Fibroblast of lung (primary cell): ENCODE results near the gene CMC2. TPM values are rescaled to one million over a fixed set of nuclear protein-coding genes. Genes with fewer than 3 reads are reported as not detected.

ENCODE experiments used
- DNase-seq, 2 donors: peaks; one replicate each; pipeline versions ENCODE4 v3.0.0 to v3.0.0-alpha.2; 2010; ENCODE audit warnings: low read depth in 2 of 2
- H2AFZ ChIP-seq: 2 replicates; pipeline ENCODE4 v1.5.1; 2012; ENCODE audit warnings: low read length, control low read depth, inconsistent platforms
- H3K27ac ChIP-seq: 2 replicates; pipeline ENCODE4 v1.5.1; 2011; ENCODE audit warnings: low read length, control low read depth; ENCODE audit not compliant: insufficient read depth
- H3K27me3 ChIP-seq: 2 replicates; pipeline ENCODE4 v1.5.1; 2011; ENCODE audit warnings: mild to moderate bottlenecking, low read length; ENCODE audit not compliant: control insufficient read depth, insufficient read depth
- H3K36me3 ChIP-seq: 2 replicates; pipeline ENCODE4 v1.5.1; 2011; ENCODE audit warnings: low read length; ENCODE audit not compliant: control insufficient read depth, insufficient read depth
- H3K4me1 ChIP-seq: 2 replicates; pipeline ENCODE4 v1.5.1; 2011; ENCODE audit warnings: low read length; ENCODE audit not compliant: control insufficient read depth, insufficient read depth; ENCODE audit errors: extremely low read depth
- H3K4me2 ChIP-seq: 2 replicates; pipeline ENCODE4 v1.5.1; 2011; ENCODE audit warnings: low read length, control low read depth; ENCODE audit not compliant: insufficient read depth; ENCODE audit errors: extremely low read depth
- H3K4me3 ChIP-seq, 4 experiments: fragments of 200-600 bp in 1 of 4; sonication (generic) in 1 of 4; replicated peaks in 1 of 4; 2 replicates each; pipeline ENCODE4 v1.5.1; 2011 to 2016; ENCODE audit warnings: low read length in 4 of 4, low read depth in 3 of 4, mild to moderate bottlenecking in 3 of 4, control low read depth in 2 of 4, inconsistent platforms in 1 of 4, mixed read lengths in 1 of 4; ENCODE audit not compliant: insufficient read depth in 1 of 4; ENCODE audit errors: control extremely low read depth in 1 of 4
- H3K79me2 ChIP-seq: 2 replicates; pipeline ENCODE4 v1.5.1; 2012; ENCODE audit warnings: mild to moderate bottlenecking, low read length, inconsistent platforms; ENCODE audit not compliant: control insufficient read depth, insufficient read depth
- H3K9ac ChIP-seq: 2 replicates; pipeline ENCODE4 v1.5.1; 2011; ENCODE audit warnings: mild to moderate bottlenecking, low read length, control low read depth; ENCODE audit not compliant: insufficient read depth
- H3K9me3 ChIP-seq: 2 replicates; pipeline ENCODE4 v1.5.1; 2012; ENCODE audit warnings: low read depth, low read length; ENCODE audit not compliant: control insufficient read depth, insufficient read depth
- H4K20me1 ChIP-seq: 2 replicates; pipeline ENCODE4 v1.5.1; 2011; ENCODE audit warnings: low read length; ENCODE audit not compliant: control insufficient read depth, insufficient read depth; ENCODE audit errors: extremely low read depth
- EZH2 ChIP-seq: IDR thresholded peaks from 2 replicates; pipeline ENCODE4 v1.5.1; 2012; ENCODE audit warnings: low read length, control low read depth, mild to moderate bottlenecking; ENCODE audit errors: missing control alignments
- polyA plus RNA-seq, 2 donors: library from polyadenylated mRNA; depleted of rRNA in 1 of 2; stranded (reverse) in 1 of 2; unstranded in 1 of 2; fragments of >200 nt; gene quantifications; 2 replicates each; pipeline ENCODE4 v1.2.1, GENCODE V29; 2011 to 2012; ENCODE audit warnings: missing spikeins in 1 of 2
- total RNA-seq: library from RNA; depleted of rRNA; stranded (reverse); fragments of >200 nt; gene quantifications from 2 replicates; pipeline ENCODE4 v1.2.1, GENCODE V29; 2014
- TF ChIP-seq, protein P1 (sequence below), 2 donors: IDR thresholded peaks in 1 of 2; conservative IDR thresholded peaks in 1 of 2; 1 replicate in 1 of 2; 2 replicates in 1 of 2; pipeline ENCODE4 v1.5.1; 2011 to 2012; ENCODE audit warnings: low read length in 2 of 2, control low read depth in 1 of 2, inconsistent platforms in 1 of 2, low read depth in 1 of 2, mild to moderate bottlenecking in 1 of 2

CMC2 gene
- total and polyA plus RNA-seq, 2 donors (not counting 1 experiment from before 2014, with no cell fraction given): 70.5 to 77.3 TPM

DNA sequence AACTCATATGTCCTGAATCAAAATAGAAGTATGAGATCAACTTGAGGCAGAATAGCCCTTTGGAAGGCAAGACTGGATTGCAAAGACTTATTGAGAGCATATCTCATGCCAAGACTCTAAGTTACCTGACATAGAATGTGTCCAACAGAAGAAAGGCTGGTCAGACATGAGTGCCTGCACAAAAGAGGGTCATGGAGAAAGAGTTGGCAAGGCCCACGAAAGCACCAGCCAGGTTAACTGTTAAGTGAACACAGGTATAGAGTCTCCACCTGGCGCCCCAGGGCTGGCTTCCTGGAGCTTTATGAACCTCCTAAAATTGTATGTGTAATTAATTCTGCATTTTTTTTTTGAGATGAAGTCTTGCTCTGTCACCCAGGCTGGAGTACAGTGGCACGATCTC is 71.0 kb downstream of the CMC2 start:
- Histone ChIP-seq H3K4me2 (no peak overlapping the region), H2AFZ (no peak overlapping the region), H3K27me3 (no peaks in the 10 kb centered on the region), H4K20me1 (no peaks in the 10 kb centered on the region), H3K9ac (no peak overlapping the region), H3K4me1 (no peaks in the 10 kb centered on the region), H3K4me3 (no peak overlapping the region), H3K79me2 (no peaks in the 10 kb centered on the region), H3K36me3 (no peaks in the 10 kb centered on the region), H3K27ac (no peak overlapping the region), H3K9me3 (no peaks in the 10 kb centered on the region)
- no peak for TF ChIP-seq EZH2
- TF ChIP-seq, protein P1, sequence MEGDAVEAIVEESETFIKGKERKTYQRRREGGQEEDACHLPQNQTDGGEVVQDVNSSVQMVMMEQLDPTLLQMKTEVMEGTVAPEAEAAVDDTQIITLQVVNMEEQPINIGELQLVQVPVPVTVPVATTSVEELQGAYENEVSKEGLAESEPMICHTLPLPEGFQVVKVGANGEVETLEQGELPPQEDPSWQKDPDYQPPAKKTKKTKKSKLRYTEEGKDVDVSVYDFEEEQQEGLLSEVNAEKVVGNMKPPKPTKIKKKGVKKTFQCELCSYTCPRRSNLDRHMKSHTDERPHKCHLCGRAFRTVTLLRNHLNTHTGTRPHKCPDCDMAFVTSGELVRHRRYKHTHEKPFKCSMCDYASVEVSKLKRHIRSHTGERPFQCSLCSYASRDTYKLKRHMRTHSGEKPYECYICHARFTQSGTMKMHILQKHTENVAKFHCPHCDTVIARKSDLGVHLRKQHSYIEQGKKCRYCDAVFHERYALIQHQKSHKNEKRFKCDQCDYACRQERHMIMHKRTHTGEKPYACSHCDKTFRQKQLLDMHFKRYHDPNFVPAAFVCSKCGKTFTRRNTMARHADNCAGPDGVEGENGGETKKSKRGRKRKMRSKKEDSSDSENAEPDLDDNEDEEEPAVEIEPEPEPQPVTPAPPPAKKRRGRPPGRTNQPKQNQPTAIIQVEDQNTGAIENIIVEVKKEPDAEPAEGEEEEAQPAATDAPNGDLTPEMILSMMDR (conservative IDR thresholded peaks at IDR 0.05 in 1 of 2, IDR thresholded peaks at IDR 0.05 in 1 of 2; ENCODE audit: low read depth in 1 of 2, low read length in 2 of 2): no peak
- no peak for DNase-seq

GRCh38 chr16:80932708-80933095 is 74.0 kb downstream of the CMC2 start:
- Histone ChIP-seq H3K27ac (peak overlapping the region; percentile 61), H2AFZ (peak overlapping the region; percentile 3), H4K20me1 (no peaks in the 10 kb centered on the region), H3K4me2 (peak overlapping the region; percentile 39), H3K36me3 (no peaks in the 10 kb centered on the region), H3K9ac (peak overlapping the region; percentile 57), H3K4me1 (no peaks in the 10 kb centered on the region), H3K79me2 (no peaks in the 10 kb centered on the region), H3K4me3 (peak overlapping the region in 2 of 4 experiments; percentile 39 to 53), H3K27me3 (no peaks in the 10 kb centered on the region), H3K9me3 (no peaks in the 10 kb centered on the region)
- DNase-seq: peak; percentile 64 to 92
- TF ChIP-seq, protein P1 (conservative IDR thresholded peaks at IDR 0.05 in 1 of 2, IDR thresholded peaks at IDR 0.05 in 1 of 2; ENCODE audit: low read depth in 1 of 2, low read length in 2 of 2): no peak
- no peak for TF ChIP-seq EZH2

DNA sequence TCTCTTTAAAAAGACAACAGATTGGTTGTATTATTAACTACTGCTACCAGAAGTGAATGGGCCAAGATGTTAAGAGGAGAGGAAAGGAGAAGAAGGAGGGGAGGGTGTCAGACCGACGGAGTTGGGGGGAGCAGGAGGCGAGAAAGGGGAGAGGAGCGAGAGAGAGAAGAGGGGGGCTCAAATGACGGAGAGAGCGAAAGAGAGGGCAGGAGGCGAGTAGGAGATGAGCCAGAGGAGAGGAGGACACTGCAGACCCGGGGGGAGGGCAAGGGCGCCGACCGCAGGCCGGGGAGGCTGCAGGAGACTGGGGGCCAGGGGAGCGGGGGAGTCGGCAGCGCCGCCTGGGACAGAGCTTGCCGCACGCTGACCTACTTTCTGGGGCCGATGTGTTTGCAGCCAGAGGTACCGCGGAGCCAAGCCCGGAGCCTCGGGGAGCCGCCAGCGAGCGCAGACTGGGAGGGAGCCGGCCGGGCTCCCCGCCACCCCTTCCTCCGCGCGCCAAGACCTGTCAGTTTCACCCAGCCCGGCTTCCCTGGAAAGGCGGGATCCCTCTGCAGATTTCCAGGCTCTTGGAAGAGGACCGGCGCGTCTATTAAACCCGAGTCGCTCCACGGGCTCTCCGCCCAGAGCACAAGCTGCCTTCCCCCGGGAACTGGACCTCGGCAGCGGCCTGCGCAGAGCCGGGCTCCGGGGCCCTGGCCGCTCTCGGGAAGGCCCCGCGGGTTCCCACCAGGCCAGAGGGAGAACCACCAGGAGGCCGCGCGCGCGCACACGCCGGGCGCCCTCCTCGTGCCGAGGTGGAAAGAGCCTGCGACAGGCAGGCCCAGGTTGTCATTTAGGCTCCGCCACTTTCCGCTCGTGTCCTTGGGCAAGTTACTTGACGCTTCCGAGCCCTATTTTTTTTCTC is 74.6 kb downstream of the CMC2 start:
- Histone ChIP-seq H4K20me1 (no peaks in the 10 kb centered on the region), H3K4me1 (no peaks in the 10 kb centered on the region), H3K4me3 (peak overlapping the region; percentile 0 to 53 (median 39)), H3K27me3 (no peaks in the 10 kb centered on the region), H3K36me3 (no peaks in the 10 kb centered on the region), H2AFZ (peak overlapping the region; percentile 25), H3K27ac (peak overlapping the region; percentile 61), H3K9me3 (no peaks in the 10 kb centered on the region), H3K4me2 (peak overlapping the region; percentile 39), H3K79me2 (no peaks in the 10 kb centered on the region), H3K9ac (peak overlapping the region; percentile 57)
- DNase-seq: peak; percentile 50 to 71
- no peak for TF ChIP-seq EZH2
- TF ChIP-seq, protein P1 (conservative IDR thresholded peaks at IDR 0.05 in 1 of 2, IDR thresholded peaks at IDR 0.05 in 1 of 2; ENCODE audit: low read depth in 1 of 2, low read length in 2 of 2): no peak
